Globus pallidus (tissue), 1 donor: Measurements from ENCODE around the gene SARDH.

Experiments used
- DNase-seq: peaks from one replicate; pipeline ENCODE4 v3.0.0-alpha.2; 2015; ENCODE audit warnings: low spot score

SARDH gene

GRCh38 chr9:133667759-133668450 is 70.2 kb downstream of the SARDH start:
- no peak for DNase-seq

GRCh38 chr9:133666845-133667244 is 71.3 kb downstream of the SARDH start:
- DNase-seq: no peak

- no peak for DNase-seq
Observed at GRCh38 chr9:133666387-133666786, 71.8 kb downstream of the SARDH start.

GRCh38 chr9:133665535-133665934 is 72.6 kb downstream of the SARDH start:
- no peak for DNase-seq

GRCh38 chr9:133665096-133665495 is 73.1 kb downstream of the SARDH start:
- DNase-seq: no peak

GRCh38 chr9:133664173-133665050 is 73.7 kb downstream of the SARDH start:
- no peak for DNase-seq

- no peak for DNase-seq
Observed at GRCh38 chr9:133661846-133662540, 76.2 kb downstream of the SARDH start.

GRCh38 chr9:133659516-133659915 is 78.6 kb downstream of the SARDH start:
- no peak for DNase-seq

GRCh38 chr9:133658442-133659431 is 79.4 kb downstream of the SARDH start:
- no peak for DNase-seq

GRCh38 chr9:133657120-133657661 is 81.0 kb downstream of the SARDH start:
- no peak for DNase-seq

- DNase-seq: no peak
Observed at GRCh38 chr9:133656211-133657119, 81.7 kb downstream of the SARDH start.

GRCh38 chr9:133655701-133656100 is 82.5 kb downstream of the SARDH start:
- DNase-seq: no peak

GRCh38 chr9:133654736-133655657 is 83.2 kb downstream of the SARDH start:
- no peak for DNase-seq

GRCh38 chr9:133653638-133654037 is 84.5 kb downstream of the SARDH start:
- DNase-seq: no peak

GRCh38 chr9:133650026-133650425 is 88.1 kb downstream of the SARDH start:
- no peak for DNase-seq

- no peak for DNase-seq
Observed at GRCh38 chr9:133649194-133649593, 89.0 kb downstream of the SARDH start.

GRCh38 chr9:133647765-133648469 is 90.2 kb downstream of the SARDH start:
- DNase-seq: no peak

GRCh38 chr9:133647148-133647547 is 91.0 kb downstream of the SARDH start:
- no peak for DNase-seq
